WTC11 (cell line): ENCODE data around the gene TMEM80. TPM values are rescaled to one million over a fixed set of nuclear protein-coding genes. Genes with fewer than 3 reads are reported as not detected.

ENCODE experiments used
- ATAC-seq: fragments of 200-7000 bp; cut with Tn5 transposase; 2 replicates; pipeline ENCODE4 v1.10.0; 2021; ENCODE audit warnings: mild to moderate bottlenecking, moderate library complexity
- CTCF ChIA-PET: fragments of 300-600 bp; sonication (Branson Sonifier 250); formaldehyde crosslinking; loops from one replicate; lab custom pipeline; 2021; ENCODE audit warnings: antibody characterized with exemption; lab: Charles Lee
- POLR2A ChIA-PET: fragments of 350-600 bp; sonication (Branson Sonifier 250); formaldehyde crosslinking; loops from one replicate; lab custom pipeline; 2021; ENCODE audit warnings: antibody characterized with exemption; lab: Charles Lee
- DNase-seq: peaks from one replicate; pipeline ENCODE4 v3.0.0; 2021; ENCODE audit warnings: low spot score
- H3K27ac Mint-ChIP-seq: 2 replicates; pipeline ENCODE4 v1.8.0; 2021; ENCODE audit warnings: mixed read lengths
- H3K27me3 Mint-ChIP-seq: 2 replicates; pipeline ENCODE4 v1.8.0; 2021; ENCODE audit warnings: low read depth, mild to moderate bottlenecking, moderate library complexity, mixed read lengths
- H3K36me3 Mint-ChIP-seq: 2 replicates; pipeline ENCODE4 v1.8.0; 2021; ENCODE audit warnings: mixed read lengths
- H3K4me1 Mint-ChIP-seq: 2 replicates; pipeline ENCODE4 v1.8.0; 2022; ENCODE audit warnings: mixed read lengths
- H3K4me3 Mint-ChIP-seq: 2 replicates; pipeline ENCODE4 v1.8.0; 2021; ENCODE audit warnings: mild to moderate bottlenecking, moderate library complexity, mixed read lengths
- H3K9me3 Mint-ChIP-seq: 2 replicates; pipeline ENCODE4 v1.8.0; 2021; ENCODE audit warnings: mixed read lengths
- CBFB ChIP-seq: sonication (generic); formaldehyde crosslinking; IDR thresholded peaks from 2 replicates; pipeline ENCODE4 v1.8.1; 2022; ENCODE audit warnings: mild to moderate bottlenecking, low read depth, missing genetic modification reagents
- EMX1 ChIP-seq: fragments of 250-450 bp; sonication (Bioruptor Pico); IDR thresholded peaks from 2 replicates; pipeline ENCODE4 v1.8.0; 2021; ENCODE audit warnings: mild to moderate bottlenecking
- FOXJ3 ChIP-seq: sonication (generic); formaldehyde crosslinking; IDR thresholded peaks from 2 replicates; pipeline ENCODE4 v1.9.0; 2021; ENCODE audit warnings: missing genetic modification reagents, mild to moderate bottlenecking, borderline replicate concordance
- KAT7 ChIP-seq: sonication (generic); formaldehyde crosslinking; IDR thresholded peaks from 2 replicates; pipeline ENCODE4 v1.8.1; 2023; ENCODE audit warnings: missing genetic modification reagents, mild to moderate bottlenecking, borderline replicate concordance
- NFATC4 ChIP-seq: fragments of 250-450 bp; sonication (Bioruptor Pico); IDR thresholded peaks from 2 replicates; pipeline ENCODE4 v1.9.0; 2021; ENCODE audit warnings: mild to moderate bottlenecking
- RORB ChIP-seq: fragments of 250-450 bp; sonication (Bioruptor Pico); IDR thresholded peaks from 2 replicates; pipeline ENCODE4 v1.9.0; 2021; ENCODE audit warnings: mild to moderate bottlenecking
- TEAD4 ChIP-seq: sonication (generic); formaldehyde crosslinking; IDR thresholded peaks from 2 replicates; pipeline ENCODE4 v1.8.0; 2022; ENCODE audit warnings: mild to moderate bottlenecking, missing genetic modification reagents
- ZNF396 ChIP-seq: fragments of 250-450 bp; sonication (Bioruptor Pico); IDR thresholded peaks from 2 replicates; pipeline ENCODE4 v1.8.0; 2021; ENCODE audit warnings: mild to moderate bottlenecking, moderate library complexity, borderline replicate concordance
- ZNF416 ChIP-seq: fragments of 250-450 bp; sonication (Bioruptor Pico); IDR thresholded peaks from 2 replicates; pipeline ENCODE4 v1.9.0; 2021; ENCODE audit warnings: mild to moderate bottlenecking, inconsistent platforms
- total RNA-seq: library from RNA; stranded (reverse); gene quantifications from 3 replicates; pipeline ENCODE4 v1.2.3, GENCODE V29; 2021
- TF ChIP-seq, protein P1 (sequence below): sonication (generic); formaldehyde crosslinking; IDR thresholded peaks from 2 replicates; pipeline ENCODE4 v1.8.0; 2022; ENCODE audit warnings: mild to moderate bottlenecking, missing genetic modification reagents
- TF ChIP-seq, protein P2 (sequence below): sonication (generic); formaldehyde crosslinking; IDR thresholded peaks from 2 replicates; pipeline ENCODE4 v1.8.1; 2023; ENCODE audit warnings: mild to moderate bottlenecking, moderate library complexity, missing genetic modification reagents
- TF ChIP-seq, protein P3 (sequence below): sonication (generic); formaldehyde crosslinking; conservative IDR thresholded peaks from 2 replicates; pipeline ENCODE4 v1.8.1; 2023; ENCODE audit warnings: mild to moderate bottlenecking, low read depth, missing genetic modification reagents, moderate library complexity
- TF ChIP-seq, protein P4 (sequence below): sonication (generic); formaldehyde crosslinking; conservative IDR thresholded peaks from 2 replicates; pipeline ENCODE4 v1.8.1; 2022; ENCODE audit warnings: mild to moderate bottlenecking, missing genetic modification reagents
- TF ChIP-seq, protein P5 (sequence below): fragments of 250-450 bp; sonication (Bioruptor Pico); IDR thresholded peaks from 2 replicates; pipeline ENCODE4 v1.8.0; 2021; ENCODE audit warnings: mild to moderate bottlenecking
- TF ChIP-seq, protein P6 (sequence below): sonication (generic); formaldehyde crosslinking; IDR thresholded peaks from 2 replicates; pipeline ENCODE4 v1.8.1; 2022; ENCODE audit warnings: mild to moderate bottlenecking, missing genetic modification reagents, moderate library complexity, borderline replicate concordance
- TF ChIP-seq, protein P7 (sequence below): sonication (generic); formaldehyde crosslinking; IDR thresholded peaks from 2 replicates; pipeline ENCODE4 v1.8.0; 2023; ENCODE audit warnings: missing genetic modification reagents, mild to moderate bottlenecking, borderline replicate concordance
- TF ChIP-seq, protein P8 (sequence below): sonication (generic); formaldehyde crosslinking; IDR thresholded peaks from 2 replicates; pipeline ENCODE4 v1.8.0; 2022; ENCODE audit warnings: mild to moderate bottlenecking, missing genetic modification reagents

The TMEM80 gene
- total RNA-seq, 1 experiment from 2014 or later = 23.4 TPM

DNA sequence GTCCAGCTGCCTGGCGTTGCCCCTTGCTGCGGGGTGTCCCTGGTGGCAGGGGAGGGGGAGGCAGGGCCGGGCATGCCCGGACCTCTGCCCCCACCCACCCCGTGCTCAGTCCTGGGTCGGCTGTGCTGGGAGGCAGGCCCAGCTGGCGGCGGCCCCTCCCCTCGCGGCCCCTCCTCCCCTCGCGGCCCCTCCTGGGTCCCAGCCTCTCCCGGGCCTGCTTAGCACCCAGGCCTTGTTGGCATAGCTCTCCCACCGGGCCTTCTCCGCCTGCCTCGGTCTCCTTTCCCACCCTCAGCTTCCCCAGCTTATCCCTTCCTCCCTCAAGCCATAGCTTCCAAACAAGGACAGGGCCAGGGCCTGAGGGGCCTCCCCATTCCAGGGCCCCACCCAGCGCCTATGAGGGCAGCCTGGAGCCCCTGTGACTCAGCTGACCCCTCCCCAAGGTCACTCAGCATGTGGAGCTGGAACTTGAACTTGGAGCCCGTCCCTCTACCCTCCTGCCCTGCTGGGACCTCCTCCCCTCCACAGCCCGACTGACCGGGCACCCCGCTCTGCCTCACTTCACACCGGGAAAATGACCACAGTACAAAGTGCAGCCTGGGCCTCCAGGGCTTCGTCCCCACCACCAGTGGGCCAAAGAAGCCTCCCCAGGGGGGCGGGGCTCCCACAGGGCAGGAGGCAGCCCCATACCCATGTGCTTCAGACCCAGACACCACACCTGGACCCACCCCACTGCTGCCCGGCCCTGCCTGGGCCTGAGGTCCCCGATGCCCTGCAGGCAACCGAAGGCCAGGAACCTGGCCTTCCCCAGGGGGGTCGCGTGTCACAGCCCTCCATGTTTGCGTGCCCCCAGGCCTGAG is 11.6 kb downstream of the TMEM80 start (continued):
- TF ChIP-seq, protein P1, sequence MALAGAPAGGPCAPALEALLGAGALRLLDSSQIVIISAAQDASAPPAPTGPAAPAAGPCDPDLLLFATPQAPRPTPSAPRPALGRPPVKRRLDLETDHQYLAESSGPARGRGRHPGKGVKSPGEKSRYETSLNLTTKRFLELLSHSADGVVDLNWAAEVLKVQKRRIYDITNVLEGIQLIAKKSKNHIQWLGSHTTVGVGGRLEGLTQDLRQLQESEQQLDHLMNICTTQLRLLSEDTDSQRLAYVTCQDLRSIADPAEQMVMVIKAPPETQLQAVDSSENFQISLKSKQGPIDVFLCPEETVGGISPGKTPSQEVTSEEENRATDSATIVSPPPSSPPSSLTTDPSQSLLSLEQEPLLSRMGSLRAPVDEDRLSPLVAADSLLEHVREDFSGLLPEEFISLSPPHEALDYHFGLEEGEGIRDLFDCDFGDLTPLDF (CRISPR knock-in tag) = no peak

DNA sequence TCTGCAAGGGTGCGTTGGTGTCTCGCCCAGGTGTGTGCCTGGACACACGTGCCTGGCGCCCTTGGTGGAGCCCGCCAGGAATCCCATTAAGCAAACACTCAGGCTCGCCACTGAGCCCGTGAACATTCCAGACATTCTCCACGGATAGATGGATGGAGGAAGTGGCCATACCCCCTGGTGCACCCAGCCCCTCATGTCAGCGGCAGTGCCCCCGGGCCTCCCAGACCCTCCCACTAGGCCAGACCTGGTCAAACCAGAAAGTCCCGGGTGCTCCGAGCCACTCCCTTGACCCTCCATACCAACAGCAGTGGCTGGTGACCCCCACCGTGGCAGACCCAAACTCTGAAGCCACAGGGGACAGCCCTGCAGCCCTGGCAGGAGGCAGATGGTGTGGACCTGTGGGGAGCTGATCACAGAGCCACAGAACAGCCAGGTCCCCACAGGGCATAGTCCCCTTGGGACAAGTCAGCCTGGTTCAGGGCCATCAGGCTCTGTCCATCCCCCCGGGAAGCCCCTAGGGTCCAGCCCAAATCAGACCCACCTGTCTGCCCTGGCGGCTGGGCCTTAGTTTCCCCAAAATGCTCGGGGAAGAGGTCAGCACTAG is 12.3 kb downstream of the TMEM80 start:
- Mint-ChIP-seq H3K9me3 (no peaks in the 10 kb centered on the region), H3K27me3 (no peaks in the 10 kb centered on the region), H3K27ac (no peak overlapping the region), H3K4me1 (peaks cover 30% of the 10 kb centered on the region), H3K36me3 (no peaks in the 10 kb centered on the region), H3K4me3 (peak overlapping the region; percentile 36)
- TF ChIP-seq, protein P2, sequence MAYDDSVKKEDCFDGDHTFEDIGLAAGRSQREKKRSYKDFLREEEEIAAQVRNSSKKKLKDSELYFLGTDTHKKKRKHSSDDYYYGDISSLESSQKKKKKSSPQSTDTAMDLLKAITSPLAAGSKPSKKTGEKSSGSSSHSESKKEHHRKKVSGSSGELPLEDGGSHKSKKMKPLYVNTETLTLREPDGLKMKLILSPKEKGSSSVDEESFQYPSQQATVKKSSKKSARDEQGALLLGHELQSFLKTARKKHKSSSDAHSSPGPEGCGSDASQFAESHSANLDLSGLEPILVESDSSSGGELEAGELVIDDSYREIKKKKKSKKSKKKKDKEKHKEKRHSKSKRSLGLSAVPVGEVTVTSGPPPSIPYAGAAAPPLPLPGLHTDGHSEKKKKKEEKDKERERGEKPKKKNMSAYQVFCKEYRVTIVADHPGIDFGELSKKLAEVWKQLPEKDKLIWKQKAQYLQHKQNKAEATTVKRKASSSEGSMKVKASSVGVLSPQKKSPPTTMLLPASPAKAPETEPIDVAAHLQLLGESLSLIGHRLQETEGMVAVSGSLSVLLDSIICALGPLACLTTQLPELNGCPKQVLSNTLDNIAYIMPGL = no peak
- TF ChIP-seq, protein P3, sequence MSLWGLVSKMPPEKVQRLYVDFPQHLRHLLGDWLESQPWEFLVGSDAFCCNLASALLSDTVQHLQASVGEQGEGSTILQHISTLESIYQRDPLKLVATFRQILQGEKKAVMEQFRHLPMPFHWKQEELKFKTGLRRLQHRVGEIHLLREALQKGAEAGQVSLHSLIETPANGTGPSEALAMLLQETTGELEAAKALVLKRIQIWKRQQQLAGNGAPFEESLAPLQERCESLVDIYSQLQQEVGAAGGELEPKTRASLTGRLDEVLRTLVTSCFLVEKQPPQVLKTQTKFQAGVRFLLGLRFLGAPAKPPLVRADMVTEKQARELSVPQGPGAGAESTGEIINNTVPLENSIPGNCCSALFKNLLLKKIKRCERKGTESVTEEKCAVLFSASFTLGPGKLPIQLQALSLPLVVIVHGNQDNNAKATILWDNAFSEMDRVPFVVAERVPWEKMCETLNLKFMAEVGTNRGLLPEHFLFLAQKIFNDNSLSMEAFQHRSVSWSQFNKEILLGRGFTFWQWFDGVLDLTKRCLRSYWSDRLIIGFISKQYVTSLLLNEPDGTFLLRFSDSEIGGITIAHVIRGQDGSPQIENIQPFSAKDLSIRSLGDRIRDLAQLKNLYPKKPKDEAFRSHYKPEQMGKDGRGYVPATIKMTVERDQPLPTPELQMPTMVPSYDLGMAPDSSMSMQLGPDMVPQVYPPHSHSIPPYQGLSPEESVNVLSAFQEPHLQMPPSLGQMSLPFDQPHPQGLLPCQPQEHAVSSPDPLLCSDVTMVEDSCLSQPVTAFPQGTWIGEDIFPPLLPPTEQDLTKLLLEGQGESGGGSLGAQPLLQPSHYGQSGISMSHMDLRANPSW (CRISPR knock-in tag) = no peak
- no peak for TF ChIP-seq KAT7 (CRISPR knock-in tag)
- no peak for TF ChIP-seq CBFB (CRISPR knock-in tag)
- no peak for TF ChIP-seq RORB (CRISPR knock-in tag)
- TF ChIP-seq, protein P4, sequence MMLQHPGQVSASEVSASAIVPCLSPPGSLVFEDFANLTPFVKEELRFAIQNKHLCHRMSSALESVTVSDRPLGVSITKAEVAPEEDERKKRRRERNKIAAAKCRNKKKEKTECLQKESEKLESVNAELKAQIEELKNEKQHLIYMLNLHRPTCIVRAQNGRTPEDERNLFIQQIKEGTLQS (CRISPR knock-in tag) = no peak
- TF ChIP-seq, protein P5, sequence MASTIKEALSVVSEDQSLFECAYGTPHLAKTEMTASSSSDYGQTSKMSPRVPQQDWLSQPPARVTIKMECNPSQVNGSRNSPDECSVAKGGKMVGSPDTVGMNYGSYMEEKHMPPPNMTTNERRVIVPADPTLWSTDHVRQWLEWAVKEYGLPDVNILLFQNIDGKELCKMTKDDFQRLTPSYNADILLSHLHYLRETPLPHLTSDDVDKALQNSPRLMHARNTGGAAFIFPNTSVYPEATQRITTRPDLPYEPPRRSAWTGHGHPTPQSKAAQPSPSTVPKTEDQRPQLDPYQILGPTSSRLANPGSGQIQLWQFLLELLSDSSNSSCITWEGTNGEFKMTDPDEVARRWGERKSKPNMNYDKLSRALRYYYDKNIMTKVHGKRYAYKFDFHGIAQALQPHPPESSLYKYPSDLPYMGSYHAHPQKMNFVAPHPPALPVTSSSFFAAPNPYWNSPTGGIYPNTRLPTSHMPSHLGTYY (CRISPR knock-in tag) = no peak
- TF ChIP-seq, protein P6, sequence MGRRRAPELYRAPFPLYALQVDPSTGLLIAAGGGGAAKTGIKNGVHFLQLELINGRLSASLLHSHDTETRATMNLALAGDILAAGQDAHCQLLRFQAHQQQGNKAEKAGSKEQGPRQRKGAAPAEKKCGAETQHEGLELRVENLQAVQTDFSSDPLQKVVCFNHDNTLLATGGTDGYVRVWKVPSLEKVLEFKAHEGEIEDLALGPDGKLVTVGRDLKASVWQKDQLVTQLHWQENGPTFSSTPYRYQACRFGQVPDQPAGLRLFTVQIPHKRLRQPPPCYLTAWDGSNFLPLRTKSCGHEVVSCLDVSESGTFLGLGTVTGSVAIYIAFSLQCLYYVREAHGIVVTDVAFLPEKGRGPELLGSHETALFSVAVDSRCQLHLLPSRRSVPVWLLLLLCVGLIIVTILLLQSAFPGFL (CRISPR knock-in tag) = no peak
- TF ChIP-seq NFATC4 (CRISPR knock-in tag) = no peak
- no peak for TF ChIP-seq TEAD4 (CRISPR knock-in tag)
- TF ChIP-seq ZNF396 (CRISPR knock-in tag) = no peak
- TF ChIP-seq FOXJ3 (CRISPR knock-in tag) = no peak
- no peak for TF ChIP-seq ZNF416 (CRISPR knock-in tag)
- TF ChIP-seq, protein P7, sequence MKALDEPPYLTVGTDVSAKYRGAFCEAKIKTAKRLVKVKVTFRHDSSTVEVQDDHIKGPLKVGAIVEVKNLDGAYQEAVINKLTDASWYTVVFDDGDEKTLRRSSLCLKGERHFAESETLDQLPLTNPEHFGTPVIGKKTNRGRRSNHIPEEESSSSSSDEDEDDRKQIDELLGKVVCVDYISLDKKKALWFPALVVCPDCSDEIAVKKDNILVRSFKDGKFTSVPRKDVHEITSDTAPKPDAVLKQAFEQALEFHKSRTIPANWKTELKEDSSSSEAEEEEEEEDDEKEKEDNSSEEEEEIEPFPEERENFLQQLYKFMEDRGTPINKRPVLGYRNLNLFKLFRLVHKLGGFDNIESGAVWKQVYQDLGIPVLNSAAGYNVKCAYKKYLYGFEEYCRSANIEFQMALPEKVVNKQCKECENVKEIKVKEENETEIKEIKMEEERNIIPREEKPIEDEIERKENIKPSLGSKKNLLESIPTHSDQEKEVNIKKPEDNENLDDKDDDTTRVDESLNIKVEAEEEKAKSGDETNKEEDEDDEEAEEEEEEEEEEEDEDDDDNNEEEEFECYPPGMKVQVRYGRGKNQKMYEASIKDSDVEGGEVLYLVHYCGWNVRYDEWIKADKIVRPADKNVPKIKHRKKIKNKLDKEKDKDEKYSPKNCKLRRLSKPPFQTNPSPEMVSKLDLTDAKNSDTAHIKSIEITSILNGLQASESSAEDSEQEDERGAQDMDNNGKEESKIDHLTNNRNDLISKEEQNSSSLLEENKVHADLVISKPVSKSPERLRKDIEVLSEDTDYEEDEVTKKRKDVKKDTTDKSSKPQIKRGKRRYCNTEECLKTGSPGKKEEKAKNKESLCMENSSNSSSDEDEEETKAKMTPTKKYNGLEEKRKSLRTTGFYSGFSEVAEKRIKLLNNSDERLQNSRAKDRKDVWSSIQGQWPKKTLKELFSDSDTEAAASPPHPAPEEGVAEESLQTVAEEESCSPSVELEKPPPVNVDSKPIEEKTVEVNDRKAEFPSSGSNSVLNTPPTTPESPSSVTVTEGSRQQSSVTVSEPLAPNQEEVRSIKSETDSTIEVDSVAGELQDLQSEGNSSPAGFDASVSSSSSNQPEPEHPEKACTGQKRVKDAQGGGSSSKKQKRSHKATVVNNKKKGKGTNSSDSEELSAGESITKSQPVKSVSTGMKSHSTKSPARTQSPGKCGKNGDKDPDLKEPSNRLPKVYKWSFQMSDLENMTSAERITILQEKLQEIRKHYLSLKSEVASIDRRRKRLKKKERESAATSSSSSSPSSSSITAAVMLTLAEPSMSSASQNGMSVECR = no peak
- TF ChIP-seq, protein P8, sequence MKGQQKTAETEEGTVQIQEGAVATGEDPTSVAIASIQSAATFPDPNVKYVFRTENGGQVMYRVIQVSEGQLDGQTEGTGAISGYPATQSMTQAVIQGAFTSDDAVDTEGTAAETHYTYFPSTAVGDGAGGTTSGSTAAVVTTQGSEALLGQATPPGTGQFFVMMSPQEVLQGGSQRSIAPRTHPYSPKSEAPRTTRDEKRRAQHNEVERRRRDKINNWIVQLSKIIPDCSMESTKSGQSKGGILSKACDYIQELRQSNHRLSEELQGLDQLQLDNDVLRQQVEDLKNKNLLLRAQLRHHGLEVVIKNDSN = no peak
- TF ChIP-seq EMX1 (CRISPR knock-in tag) = no peak
- ATAC-seq (no peak), DNase-seq (no peak)
- CTCF ChIA-PET = no interaction called here
- POLR2A ChIA-PET = no interaction called here
